Glomerular visceral epithelial cell (primary cell): ENCODE results near the gene SCN7A.
"Not testable (repeated sequence)": the region's sequence is repeated elsewhere in the genome, so short reads cannot be mapped to it uniquely, and the experiment has no call there.

ENCODE experiments used
- DNase-seq: peaks from one replicate; pipeline ENCODE4 v3.0.0-alpha.2; 2016; ENCODE audit errors: extremely low spot score

Gene SCN7A

DNA sequence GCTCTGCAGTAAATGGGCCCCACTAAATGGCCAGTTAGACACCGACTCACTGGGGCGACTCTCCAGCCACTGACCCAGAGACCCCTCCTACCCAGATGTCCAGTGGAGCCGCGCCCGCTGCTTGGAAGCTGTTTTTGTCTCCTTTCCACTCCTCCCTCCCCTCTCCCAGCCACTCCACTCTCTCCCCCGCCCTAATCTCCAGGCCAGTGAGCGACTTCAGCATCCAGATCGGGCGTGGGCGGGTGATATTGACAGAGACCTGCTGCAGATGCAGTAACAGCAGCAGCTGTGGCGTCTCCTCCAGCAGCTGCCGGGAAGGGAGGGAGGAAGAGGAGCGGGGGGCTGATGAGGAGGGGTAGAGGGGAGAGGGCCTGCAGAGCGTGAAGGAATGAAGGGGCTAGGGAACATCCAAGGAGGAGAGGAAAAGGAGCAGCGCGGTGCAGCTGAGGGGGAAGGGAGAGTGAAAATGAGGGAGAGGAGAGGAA lies at the start of gene SCN7A:
Gene SCN7A, minus strand, starts transcription at position 110 of the 485 bp plus-strand sequence. CDS start 16,553 bp downstream, outside the sequence.
- peak; percentile 24 for DNase-seq

DNA sequence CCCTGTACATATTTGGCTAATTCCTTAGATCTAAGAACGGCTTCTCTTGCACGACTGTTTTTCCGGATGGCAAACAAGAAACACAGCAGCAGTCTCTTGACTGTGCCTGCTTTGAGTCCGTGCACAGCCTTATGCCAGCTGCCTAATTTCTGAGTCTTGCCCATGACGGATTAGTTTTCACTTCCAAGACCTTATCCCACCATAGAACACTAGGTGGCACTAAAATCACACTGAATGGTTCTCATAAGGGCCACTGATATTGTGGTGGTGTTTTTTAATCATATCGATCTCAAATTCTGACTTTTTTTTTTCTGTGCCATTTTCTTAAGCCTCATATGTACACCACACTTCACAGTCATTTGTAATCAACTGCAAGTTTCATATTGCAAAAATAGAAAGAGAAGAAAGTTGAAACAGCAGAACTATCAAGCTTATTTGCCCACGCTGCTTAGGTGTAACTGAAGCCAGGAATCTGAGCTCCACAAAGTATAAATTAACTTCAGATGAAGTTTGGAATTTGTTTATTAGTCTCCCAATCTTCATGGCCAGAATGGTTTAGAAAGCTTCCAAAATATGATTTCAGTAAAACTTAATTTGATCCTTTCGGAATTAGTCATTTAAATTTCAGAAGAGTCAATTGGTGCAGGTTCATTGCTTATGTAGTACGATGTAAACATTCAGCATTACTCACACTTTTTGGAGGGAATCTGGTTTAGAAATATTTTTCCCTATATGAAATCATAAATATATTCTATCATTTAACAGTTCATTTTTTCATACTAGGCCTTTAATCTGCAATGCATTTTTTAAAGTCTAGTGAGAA lies 45.5 kb upstream of the SCN7A start:
- peak; percentile 71 for DNase-seq

DNA sequence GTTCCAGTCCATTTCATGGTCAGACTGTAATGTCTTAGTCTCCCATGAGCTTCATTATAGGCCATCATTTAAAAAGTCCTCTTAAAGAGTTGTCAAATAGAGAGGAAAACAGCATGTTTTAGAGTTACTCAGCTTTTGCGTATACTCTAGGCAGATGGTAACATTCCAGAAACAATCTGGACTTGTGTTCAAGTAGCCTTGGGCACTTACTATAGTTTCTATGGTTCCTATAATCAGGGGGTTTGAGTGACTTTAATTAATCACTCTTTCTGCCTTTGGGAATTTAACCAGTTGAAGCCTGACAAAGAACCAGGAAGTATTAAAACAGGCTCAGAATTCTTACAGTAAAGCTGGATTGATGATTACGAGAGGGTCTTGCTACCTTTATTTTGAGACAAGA lies 42.1 kb upstream of the SCN7A start:
- no peak for DNase-seq

DNA sequence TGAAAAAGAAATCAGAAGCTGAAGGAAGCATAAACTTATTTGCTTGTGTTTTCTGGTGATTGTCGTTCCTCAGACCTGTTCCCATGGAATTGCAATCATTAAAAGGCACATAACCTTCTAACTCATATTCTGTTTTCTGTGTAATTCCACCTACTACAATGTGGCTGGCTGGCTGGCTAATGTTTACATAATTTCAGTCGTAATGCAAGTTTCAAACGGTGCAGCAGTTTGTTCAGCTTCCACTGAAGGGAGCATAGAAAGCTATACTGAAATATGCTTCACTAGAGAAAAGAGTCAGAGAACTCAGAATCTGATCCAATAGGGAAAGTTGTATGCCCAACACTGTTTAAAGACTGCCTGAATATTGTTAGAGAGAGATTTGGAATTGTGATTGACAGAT lies 27.1 kb upstream of the SCN7A start:
- no peak for DNase-seq

DNA sequence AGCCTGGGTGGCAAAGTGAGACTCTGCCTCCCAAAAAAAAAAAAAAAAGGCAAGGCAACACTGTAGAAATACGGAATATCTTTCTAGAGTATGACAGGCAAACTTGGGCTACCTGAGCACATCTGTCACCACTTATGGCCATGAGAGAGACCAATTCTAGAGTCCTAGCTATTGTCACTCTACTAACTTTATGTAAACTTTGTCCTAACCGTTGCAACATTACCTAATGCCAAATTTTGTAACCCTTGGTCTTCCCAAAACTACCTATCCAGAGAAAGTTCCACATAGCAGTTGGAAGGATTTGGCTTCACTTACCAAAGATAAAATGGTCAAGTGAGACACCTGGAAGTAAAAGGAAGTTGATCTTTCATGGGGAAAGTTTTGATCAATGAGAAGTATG lies 26.6 kb upstream of the SCN7A start:
- DNase-seq = no peak

DNA sequence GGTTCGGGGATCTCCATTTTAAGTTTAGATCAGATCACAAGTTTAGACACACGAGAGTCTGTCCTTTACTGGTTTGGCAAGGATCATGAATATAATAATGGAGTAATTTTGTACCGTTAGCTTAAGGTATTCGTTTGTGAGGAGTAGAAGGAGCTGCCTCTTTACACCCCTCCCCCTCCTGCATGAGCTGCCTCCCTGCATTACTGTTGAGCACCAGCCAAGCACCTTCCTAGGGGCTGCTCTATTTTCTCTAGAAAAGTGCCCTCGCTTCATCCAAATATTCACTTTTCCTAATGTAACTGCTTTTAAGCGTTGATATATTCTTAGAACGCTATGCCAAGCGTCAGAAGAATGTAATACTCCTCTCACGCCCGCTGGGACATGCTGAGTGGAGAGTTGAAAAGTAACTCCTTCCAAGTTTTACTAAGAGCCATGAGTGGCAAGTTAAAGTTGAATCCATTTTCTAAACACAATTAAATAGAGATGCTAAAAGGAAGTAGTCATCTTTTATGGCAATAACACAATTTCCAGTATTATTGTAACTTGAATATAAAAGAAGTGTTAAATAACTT lies 25.4 kb upstream of the SCN7A start:
- no peak for DNase-seq

DNA sequence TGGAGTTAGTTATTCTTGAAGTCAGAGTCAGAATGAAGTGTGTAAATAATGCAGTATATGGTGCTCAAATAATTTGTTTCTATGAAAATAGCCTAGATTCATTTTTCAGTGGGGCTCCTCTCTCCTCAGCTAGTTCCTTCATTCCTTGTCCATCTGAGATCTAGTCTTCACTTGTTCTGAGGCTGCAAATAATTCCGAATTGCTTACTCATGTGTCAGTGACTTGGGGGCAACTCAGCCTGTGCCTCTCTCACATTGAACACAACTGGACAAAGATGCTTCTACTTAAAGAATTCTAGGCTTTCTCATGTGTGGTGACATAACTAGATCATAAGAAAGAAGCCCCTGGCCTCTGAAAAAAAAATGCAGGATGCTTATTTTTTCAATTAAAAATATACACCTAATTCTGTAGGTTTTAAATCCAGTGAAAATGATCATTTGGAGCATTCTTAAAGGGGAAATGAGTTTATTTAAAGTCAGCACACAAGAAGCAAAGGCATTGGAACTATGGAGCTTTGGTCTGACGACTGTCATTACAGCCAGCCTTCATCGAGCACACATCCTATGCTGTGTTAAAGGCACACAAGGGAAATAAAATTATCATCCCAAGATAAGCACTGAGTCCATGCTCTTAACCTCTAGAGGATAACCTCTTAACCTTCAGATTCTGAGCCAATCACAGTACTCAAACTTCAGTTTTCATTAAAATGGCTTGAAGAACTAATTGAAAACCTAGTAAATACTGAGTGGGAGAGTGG lies 24.8 kb upstream of the SCN7A start:
- no peak for DNase-seq

DNA sequence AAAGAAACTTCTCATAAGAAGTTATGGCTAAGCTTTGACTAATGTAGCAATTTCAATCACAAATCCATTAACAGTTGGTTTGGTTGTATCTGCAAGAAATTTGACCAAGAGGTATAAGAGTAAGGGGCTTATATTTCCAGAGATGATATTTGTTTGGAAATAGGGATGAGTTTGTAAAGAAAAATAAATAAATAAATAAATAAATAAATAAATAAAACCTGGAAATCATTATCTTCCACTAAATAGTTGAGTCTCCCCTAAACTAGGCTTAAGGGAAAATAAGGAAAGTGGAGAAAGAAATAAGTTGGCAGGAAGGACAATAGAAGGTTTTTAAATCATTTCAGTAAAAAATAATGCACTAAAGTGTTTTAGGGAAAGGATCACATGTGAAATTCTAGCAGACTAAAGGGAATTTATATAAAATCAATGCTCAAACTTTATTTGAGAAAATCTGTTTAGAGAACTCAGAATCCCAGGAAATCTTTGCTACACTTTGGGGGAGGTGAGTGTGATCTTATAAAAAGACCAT lies 23.5 kb upstream of the SCN7A start:
- DNase-seq = no peak

DNA sequence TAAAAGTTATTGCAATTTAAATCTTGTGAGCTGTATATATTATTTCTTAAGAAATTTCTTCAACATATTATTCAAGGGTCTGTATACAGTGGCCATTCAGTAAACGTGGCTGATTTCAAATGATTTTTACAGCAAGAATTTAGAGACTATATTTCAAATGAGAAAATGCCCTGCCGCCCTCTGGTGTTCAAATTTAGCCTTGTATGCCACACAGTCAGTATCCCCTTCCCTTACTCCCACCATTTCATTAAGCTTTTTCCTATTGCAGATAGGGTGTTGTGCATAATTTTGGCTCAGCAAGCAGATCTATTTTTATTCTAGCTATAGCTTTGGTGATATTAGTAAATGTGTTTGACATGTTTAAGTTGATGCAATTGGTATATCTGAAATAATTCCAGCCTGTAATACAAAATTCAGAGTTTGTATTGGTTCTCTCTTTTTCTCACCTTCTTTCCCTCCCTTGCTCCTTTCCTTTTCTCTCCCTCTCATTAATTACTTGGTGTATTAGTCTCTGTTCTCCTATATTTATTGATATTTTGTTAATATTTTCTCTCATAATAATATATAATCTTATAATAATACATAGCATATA lies 22.8 kb upstream of the SCN7A start:
- peak; percentile 36 for DNase-seq

DNA sequence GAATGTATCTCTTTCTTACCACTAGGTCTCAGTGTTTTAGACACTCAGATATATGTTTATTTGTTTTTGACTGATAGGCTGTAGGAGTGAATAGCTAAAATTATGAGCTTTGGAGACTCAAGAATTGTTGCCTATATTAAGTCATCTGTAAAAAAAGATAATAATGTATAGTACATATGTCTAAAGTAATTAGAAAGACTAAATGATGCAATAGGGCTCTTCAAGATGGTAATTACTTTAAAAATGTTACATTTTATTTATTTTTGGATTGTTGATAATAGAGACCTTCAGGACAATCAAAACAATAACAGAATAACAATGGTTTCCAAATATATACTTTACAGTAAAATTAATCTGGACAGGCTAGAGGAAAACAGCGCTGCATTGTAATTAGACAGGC lies 19.9 kb upstream of the SCN7A start:
- no peak for DNase-seq

DNA sequence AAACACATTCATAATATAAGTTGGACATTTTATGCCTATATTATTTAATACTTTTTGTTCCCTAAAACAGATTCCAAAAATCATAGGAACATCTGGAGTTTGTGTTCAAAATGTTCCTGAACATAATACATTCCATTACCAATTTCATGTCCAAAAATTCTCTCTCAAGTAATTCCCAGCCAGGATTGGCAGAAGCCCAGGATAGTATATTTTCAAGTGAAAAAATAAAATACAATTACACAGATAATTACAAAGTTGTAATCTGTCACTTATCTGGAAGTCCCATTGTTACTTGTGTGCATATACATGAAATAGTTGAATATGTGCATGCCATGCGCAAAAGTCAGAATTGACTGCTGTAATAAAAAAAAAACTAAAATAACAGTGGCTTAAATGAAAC lies 5.2 kb upstream of the SCN7A start:
- DNase-seq = no peak

DNA sequence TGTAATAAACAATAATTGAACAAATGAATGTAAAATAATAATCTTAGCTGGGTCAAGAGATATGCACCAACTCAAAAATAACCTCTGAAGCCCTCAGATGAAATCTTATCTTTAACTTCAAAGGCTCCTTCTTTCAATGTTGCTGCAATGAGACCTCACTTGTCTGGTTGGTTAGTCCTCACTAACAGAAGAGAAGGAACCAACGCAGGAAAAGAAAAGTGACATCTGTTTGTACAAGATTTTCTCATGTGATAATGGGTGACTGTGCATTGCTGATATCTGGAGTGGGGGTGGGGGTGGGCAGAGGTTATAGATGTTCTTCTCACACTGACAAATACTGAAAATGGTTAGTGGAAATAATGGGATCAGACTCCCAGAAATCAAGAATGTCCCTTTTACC lies 2.6 kb downstream of the SCN7A start:
- no peak for DNase-seq

DNA sequence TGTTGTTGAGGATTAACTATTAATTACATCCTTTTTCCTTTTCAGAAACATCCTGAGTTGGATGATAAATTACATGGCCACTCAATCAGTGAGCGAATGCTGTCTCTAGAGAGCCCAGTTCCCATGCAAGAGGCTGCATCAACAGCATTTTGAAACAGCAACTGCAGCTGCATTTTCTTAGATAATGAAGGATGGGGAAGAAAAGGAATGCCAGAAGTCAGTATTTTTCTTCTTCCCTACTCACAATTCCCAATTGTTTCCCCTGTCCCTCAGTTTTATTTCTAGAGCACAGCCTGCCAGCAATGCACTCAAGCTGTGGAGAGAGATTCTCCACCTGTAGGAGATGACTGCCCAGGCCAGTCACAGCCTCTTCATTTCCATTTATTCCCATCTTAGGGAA lies 6.9 kb downstream of the SCN7A start:
- no peak for DNase-seq

DNA sequence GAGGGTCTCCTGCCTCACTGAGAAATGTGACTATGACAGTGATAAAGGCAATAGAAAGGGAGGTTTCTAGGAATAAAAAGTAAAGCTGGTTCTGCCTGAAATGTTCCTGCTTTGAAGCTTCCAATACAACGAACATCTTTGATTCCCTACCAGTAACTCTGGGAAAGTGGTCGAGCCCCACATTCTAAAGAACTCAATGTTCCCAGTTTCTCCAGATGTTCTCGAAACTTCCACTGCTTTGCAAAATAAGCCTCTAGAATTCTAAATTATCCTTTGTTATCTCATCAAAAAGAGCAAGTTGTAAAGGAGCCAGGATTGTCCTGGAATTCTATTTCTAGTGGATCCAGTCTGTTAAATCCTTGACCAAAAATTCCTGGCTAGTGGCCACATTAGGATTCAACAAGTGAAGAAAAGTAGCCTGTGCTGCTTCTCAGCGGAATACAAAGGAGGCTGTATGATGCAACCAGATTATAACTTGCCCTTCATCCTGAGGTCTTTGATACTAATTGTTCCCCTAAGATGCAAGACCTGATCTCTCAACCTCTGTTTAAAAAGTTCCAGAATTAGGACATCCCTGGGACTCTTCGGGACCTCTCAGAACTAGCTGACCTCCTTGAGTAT lies 8.4 kb downstream of the SCN7A start:
- DNase-seq = no peak

DNA sequence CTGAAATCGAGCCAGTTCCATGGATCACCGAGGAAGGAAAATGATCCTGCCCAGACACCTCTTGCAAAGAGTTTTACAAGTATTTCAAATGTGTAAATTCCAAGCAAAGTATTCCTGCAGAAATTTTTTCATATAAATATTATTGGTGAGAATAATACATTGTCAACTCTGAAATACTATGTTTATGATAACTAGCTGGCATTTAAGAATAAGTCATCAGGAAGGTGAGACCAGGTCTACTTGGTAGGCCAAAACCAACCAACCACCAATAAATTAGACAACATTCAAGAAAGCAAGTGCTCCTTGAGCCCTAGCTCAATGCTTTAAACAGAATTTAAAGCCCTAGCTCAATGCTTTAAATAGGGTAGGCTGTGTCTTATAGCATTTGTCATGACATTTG lies 21.7 kb downstream of the SCN7A start:
- DNase-seq = no peak

DNA sequence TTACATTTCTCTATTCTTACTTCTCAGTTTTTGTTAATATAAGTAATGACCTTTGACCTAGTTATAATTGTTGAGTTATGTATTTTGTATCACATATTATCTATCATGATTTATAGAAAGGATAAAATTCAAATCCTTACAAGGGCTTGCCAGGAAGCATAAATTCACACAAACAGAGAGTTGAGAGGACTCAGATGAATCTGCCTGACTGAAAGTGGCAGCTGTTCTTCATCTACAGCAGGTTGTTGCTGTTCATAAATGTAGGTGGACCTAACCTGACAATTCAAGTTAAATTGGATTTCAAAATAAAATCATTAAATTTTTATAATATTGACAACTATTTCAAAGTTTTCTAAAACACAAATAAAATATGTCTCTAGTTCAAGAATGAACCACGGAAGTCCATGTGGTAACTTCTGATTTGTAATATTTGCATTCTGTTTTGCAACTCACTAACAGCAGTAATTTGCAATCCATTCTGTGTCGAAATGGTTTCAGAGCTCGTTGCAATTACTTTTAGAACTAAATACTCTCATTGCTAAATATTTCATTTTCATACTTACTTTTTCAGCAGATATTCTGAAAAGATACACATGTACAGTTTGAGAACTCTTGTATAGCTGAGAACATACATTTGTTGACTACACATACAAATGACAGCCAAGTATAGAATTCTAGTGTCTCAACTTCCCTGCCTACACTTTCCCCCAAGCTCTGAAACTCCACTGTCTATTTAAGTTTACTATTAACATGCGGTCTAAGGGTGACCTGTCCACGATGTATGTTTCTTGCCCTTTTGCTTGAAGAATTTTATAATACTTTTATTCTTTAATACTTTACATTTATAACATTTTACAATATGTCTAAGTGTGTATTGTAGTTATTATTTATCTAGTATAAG lies 25.7 kb downstream of the SCN7A start:
- DNase-seq = no peak

DNA sequence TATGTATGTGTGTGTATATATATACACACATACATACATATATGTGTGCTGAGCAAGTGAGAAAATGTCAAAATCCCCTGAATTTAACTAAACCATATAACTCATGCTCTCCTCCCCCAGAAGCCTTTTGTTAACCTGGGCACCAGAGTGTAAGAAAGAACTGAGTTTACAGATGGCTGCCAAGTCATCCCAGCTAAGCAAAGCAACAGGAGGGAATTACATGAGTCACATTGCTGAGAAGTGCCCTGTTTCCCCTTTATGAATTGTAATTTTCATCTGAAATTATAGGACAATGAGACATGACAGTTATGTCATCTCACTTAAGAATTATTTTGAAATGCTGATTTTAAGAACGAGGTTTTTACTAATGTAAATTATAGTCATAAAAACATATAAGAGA lies 29.9 kb downstream of the SCN7A start:
- no peak for DNase-seq

DNA sequence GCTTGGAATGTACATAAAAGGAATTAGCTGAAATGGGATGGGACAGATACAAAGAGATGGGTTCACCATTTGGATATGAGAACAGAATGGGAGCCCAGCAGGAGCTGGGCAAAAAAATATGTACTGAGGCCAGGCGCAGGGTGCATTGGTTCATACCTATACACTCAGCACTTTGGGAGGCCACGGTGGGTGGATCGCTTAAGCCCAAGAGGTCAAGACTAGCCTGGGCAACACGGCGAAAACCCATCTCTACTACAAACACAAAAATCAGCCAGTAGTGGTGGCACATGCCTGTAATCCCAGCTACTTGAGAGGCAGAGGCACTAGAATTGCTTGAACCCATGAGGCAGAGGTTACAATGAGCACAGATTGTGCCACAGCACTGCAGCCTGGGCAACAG lies 30.4 kb downstream of the SCN7A start:
- DNase-seq = no peak

DNA sequence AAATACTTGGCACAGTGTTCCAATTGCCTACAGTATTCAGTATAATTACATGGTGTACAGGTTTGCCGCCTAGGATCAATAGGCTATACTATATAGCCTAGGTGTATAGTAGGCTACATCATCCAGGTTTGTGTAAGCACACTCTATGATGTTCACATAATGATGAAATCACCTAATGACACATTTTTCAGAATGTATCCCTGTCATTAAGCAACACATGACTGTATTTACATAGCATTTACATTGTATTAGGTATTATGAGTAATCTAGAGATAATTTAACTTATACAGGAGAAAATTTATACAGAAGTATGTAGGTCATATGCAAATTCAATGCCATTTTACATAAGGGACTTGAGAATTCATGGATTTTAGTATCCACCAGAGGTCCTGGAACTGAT lies 35.4 kb downstream of the SCN7A start:
- no peak for DNase-seq

DNA sequence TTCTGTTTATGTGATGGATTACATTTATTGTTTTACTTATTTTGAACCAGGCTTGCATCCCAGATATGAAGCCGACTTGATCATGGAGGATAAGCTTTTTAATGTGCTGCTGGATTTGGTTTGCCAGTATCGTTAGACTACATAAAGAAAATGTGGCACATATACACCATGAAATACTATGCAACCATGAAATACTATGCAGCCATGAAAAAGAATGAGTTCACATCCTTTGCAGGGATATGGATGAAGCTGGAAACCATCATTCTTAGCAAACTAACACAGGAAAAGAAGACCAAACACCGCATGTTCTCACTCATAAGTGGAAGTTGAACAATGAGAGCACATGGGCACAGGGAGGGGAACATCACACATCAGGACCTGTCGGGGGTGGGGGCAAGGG lies 38.2 kb downstream of the SCN7A start:
- DNase-seq = not testable (repeated sequence)
